22Rv1 (cell line): Measurements from ENCODE around the gene ITGAD.

ENCODE experiments used
- CTCF ChIP-seq: fragments of 450-650 bp; IDR thresholded peaks from 2 replicates; pipeline ENCODE4 v1.5.1; 2017; ENCODE audit warnings: mild to moderate bottlenecking
- ZFX ChIP-seq: fragments of 450-650 bp; IDR thresholded peaks from 2 replicates; pipeline ENCODE4 v1.6.1; 2017; ENCODE audit warnings: antibody characterized with exemption, borderline replicate concordance

DNA sequence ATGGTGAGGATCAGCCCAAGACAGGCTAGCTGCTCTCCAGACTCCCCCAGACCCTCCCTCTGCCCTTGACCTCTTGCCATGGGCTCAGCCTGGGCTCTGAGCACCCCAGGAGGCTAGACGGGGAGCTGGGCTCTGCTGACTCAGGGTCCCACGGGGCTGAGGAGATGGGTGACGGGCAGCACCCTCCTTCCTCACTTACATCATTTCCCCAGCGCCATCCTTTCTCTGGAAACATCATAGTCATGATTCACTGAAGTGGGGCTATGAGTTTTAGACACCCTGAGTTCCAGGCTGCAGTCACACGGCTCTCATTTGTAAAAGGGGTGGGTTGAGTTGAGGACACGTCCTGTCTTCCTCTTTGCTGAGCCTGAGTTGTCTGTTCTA is 41.2 kb upstream of the ITGAD start:
- no peak for TF ChIP-seq CTCF
- no peak for TF ChIP-seq ZFX
